ENCODE results near the gene STC2. TPM values are rescaled to one million over a fixed set of nuclear protein-coding genes. Genes with fewer than 3 reads are reported as not detected.

Gene STC2
- total RNA-seq, 1 experiment from 2014 or later: 0.03 TPM

Other genes starting within 250 kb of the STC2 start
- 26.4 and 26.5 TPM in 2 replicates for gene BNIP1, start 183.9 kb downstream of the STC2 start, total RNA-seq (2014; rRNA removed; shearing (Covaris generic))
- 24.8 and 26.7 TPM in 2 replicates for gene NKX2-5, start 93.2 kb downstream of the STC2 start, total RNA-seq (2014; rRNA removed; shearing (Covaris generic))

All from A172 (cell line).